ENCODE measurements around the gene GPR137B.

GPR137B gene

GRCh38 chr1:236173174-236173767 lies 30.9 kb downstream of the GPR137B start:
- TF ChIP-seq, protein P1, sequence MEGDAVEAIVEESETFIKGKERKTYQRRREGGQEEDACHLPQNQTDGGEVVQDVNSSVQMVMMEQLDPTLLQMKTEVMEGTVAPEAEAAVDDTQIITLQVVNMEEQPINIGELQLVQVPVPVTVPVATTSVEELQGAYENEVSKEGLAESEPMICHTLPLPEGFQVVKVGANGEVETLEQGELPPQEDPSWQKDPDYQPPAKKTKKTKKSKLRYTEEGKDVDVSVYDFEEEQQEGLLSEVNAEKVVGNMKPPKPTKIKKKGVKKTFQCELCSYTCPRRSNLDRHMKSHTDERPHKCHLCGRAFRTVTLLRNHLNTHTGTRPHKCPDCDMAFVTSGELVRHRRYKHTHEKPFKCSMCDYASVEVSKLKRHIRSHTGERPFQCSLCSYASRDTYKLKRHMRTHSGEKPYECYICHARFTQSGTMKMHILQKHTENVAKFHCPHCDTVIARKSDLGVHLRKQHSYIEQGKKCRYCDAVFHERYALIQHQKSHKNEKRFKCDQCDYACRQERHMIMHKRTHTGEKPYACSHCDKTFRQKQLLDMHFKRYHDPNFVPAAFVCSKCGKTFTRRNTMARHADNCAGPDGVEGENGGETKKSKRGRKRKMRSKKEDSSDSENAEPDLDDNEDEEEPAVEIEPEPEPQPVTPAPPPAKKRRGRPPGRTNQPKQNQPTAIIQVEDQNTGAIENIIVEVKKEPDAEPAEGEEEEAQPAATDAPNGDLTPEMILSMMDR (IDR thresholded peaks at IDR 0.05) = no peak

- TF ChIP-seq, protein P1 (IDR thresholded peaks at IDR 0.05) = no peak
Measured at GRCh38 chr1:236175642-236176336, 33.5 kb downstream of the GPR137B start.

DNA sequence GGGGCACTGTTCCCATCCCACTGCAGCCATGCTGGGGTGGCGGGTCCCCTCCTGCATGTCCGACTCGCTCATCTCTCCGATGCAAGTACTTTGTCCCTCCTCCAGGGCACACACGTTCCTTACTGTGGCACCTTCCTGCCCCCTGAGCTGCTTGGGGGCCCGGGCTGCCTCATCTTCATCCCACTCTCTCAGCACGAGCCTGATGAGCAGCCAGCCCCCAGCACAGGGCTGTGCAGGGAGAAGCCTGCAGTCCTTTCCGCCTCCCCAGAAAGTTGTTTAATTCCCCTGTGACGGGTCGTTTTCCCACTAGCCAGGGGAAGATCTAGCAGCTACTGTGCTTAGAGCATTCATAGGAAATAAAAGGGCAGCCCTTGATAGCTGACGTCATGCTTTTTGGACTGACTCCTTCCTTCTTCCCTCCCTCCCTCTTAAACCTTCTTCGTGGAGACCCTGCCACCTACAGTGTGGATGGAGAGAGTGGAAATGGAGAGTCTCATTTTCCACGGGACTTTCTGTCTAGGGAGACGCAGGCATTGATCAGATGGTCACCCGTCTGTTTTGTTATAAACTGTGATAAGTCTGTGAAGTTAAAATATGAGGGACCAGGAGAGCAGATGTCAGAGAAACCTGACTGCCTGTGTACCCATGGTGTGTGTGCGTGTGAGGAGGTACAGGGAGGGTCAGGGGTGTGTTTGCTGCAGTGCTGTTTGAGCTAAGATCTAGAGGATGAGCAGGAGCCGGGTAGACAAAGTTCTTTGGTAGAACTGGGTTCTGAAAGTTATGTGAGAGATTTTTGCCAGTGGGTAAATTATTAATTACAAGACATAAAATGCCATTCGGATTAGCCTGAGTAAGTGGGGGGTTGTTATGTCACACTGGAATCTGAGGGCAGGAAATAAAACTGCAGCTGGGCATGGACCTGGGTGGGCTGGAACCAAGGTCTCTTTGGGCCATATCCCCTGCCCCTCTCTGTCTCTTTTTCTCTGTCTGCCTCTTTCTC lies 34.3 kb downstream of the GPR137B start:
- TF ChIP-seq, protein P1 (IDR thresholded peaks at IDR 0.05) = no peak

DNA sequence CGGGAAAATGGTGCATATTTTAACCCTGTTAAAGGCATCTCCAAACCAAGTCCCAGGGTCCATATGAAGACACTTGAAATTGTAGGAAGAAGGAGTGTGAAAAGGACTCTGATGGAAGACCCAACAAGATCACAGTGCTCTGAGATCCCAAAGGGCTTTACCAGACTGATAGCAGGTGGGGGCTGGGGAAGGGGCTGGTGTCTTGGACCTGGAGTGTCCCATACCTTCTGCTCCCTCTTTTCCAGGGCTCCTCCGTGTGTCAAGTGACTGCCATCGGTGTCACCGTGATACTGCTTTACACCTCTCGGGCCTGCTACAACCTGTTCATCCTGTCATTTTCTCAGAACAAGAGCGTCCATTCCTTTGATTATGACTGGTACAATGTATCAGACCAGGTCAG lies 37.3 kb downstream of the GPR137B start:
- TF ChIP-seq, protein P1 (IDR thresholded peaks at IDR 0.05) = no peak

DNA sequence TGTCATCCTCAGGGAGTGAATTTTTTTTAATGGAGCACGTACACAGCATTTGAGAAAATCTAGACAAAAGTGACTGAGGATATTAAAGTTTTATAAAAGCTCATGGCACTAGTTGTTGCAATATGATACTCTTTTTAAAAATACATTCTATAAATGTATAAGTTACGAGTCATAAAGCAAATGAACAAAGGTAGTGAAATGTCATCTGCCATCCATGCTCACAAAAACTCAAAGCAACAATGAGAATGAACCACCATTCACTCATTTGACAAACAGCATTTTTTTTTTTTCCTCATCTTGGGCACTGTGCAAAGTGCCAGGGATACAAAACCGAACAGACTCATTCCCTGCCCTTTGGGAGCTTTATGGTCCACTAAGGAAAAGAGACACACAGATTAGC lies 38.7 kb downstream of the GPR137B start:
- TF ChIP-seq, protein P1 (IDR thresholded peaks at IDR 0.05) = no peak

GRCh38 chr1:236185687-236186086 lies 43.3 kb downstream of the GPR137B start:
- TF ChIP-seq, protein P1 (IDR thresholded peaks at IDR 0.05) = no peak

- TF ChIP-seq, protein P1 (IDR thresholded peaks at IDR 0.05) = no peak
Measured at GRCh38 chr1:236193184-236193583, 50.8 kb downstream of the GPR137B start.

Measured in LNCAP (cell line).